ENCODE data around the gene TUBE1.

TUBE1 gene

GRCh38 chr6:112038756-112039430 lies 48.4 kb downstream of the TUBE1 start:
- Histone ChIP-seq H3K4me3 (ENCODE audit: insufficient read depth, low read depth, low read length, poor library complexity, severe bottlenecking) (no peak overlapping the region), H3K36me3 (ENCODE audit: control insufficient read depth, insufficient read depth, low read length) (no peaks in the 10 kb centered on the region), H3K4me1 (ENCODE audit: control insufficient read depth, insufficient read depth, low read length, poor library complexity, severe bottlenecking) (peaks cover 5% of the 10 kb centered on the region), H3K9me3 (ENCODE audit: control insufficient read depth, low read length) (no peaks in the 10 kb centered on the region), H3K27me3 (replicated peaks; ENCODE audit: control insufficient read depth, insufficient read depth, low read length, poor library complexity, severe bottlenecking) (no peaks in the 10 kb centered on the region), H3K27ac (ENCODE audit: insufficient read depth, low read length, poor library complexity, severe bottlenecking) (no peak overlapping the region)
- no peak for DNase-seq

GRCh38 chr6:112038268-112038667 lies 49.0 kb downstream of the TUBE1 start:
- Histone ChIP-seq H3K9me3 (ENCODE audit: control insufficient read depth, low read length) (no peaks in the 10 kb centered on the region), H3K4me1 (ENCODE audit: control insufficient read depth, insufficient read depth, low read length, poor library complexity, severe bottlenecking) (peaks cover 12% of the 10 kb centered on the region), H3K27me3 (replicated peaks; ENCODE audit: control insufficient read depth, insufficient read depth, low read length, poor library complexity, severe bottlenecking) (no peaks in the 10 kb centered on the region), H3K27ac (ENCODE audit: insufficient read depth, low read length, poor library complexity, severe bottlenecking) (no peak overlapping the region), H3K4me3 (ENCODE audit: insufficient read depth, low read depth, low read length, poor library complexity, severe bottlenecking) (no peak overlapping the region), H3K36me3 (ENCODE audit: control insufficient read depth, insufficient read depth, low read length) (no peaks in the 10 kb centered on the region)
- DNase-seq, result no peak

- no peak overlapping the region for H3K27ac ChIP-seq (ENCODE audit: insufficient read depth, low read length, poor library complexity, severe bottlenecking)
- H3K27me3 ChIP-seq (replicated peaks; ENCODE audit: control insufficient read depth, insufficient read depth, low read length, poor library complexity, severe bottlenecking), result no peaks in the 10 kb centered on the region
- H3K36me3 ChIP-seq (ENCODE audit: control insufficient read depth, insufficient read depth, low read length), result no peaks in the 10 kb centered on the region
- no peaks in the 10 kb centered on the region for H3K9me3 ChIP-seq (ENCODE audit: control insufficient read depth, low read length)
- no peak for DNase-seq
- H3K4me3 ChIP-seq (ENCODE audit: insufficient read depth, low read depth, low read length, poor library complexity, severe bottlenecking), result no peak overlapping the region
- H3K4me1 ChIP-seq (ENCODE audit: control insufficient read depth, insufficient read depth, low read length, poor library complexity, severe bottlenecking), result peaks cover 11% of the 10 kb centered on the region
Measured at GRCh38 chr6:112037783-112038216, 49.5 kb downstream of the TUBE1 start.

- no peak for DNase-seq
- H3K9me3 ChIP-seq (ENCODE audit: control insufficient read depth, low read length), result no peaks in the 10 kb centered on the region
- peaks cover 8% of the 10 kb centered on the region for H3K4me1 ChIP-seq (ENCODE audit: control insufficient read depth, insufficient read depth, low read length, poor library complexity, severe bottlenecking)
- no peak overlapping the region for H3K4me3 ChIP-seq (ENCODE audit: insufficient read depth, low read depth, low read length, poor library complexity, severe bottlenecking)
- H3K27ac ChIP-seq (ENCODE audit: insufficient read depth, low read length, poor library complexity, severe bottlenecking), result no peak overlapping the region
- H3K27me3 ChIP-seq (replicated peaks; ENCODE audit: control insufficient read depth, insufficient read depth, low read length, poor library complexity, severe bottlenecking), result no peaks in the 10 kb centered on the region
- no peaks in the 10 kb centered on the region for H3K36me3 ChIP-seq (ENCODE audit: control insufficient read depth, insufficient read depth, low read length)
Measured at GRCh38 chr6:112036088-112036637, 51.1 kb downstream of the TUBE1 start.

GRCh38 chr6:112034616-112034995 lies 52.7 kb downstream of the TUBE1 start:
- H3K27ac ChIP-seq (ENCODE audit: insufficient read depth, low read length, poor library complexity, severe bottlenecking), result no peak overlapping the region
- no peak overlapping the region for H3K4me3 ChIP-seq (ENCODE audit: insufficient read depth, low read depth, low read length, poor library complexity, severe bottlenecking)
- no peaks in the 10 kb centered on the region for H3K36me3 ChIP-seq (ENCODE audit: control insufficient read depth, insufficient read depth, low read length)
- H3K27me3 ChIP-seq (replicated peaks; ENCODE audit: control insufficient read depth, insufficient read depth, low read length, poor library complexity, severe bottlenecking), result no peaks in the 10 kb centered on the region
- DNase-seq, result no peak
- peaks cover 15% of the 10 kb centered on the region for H3K4me1 ChIP-seq (ENCODE audit: control insufficient read depth, insufficient read depth, low read length, poor library complexity, severe bottlenecking)
- H3K9me3 ChIP-seq (ENCODE audit: control insufficient read depth, low read length), result no peaks in the 10 kb centered on the region

GRCh38 chr6:112033791-112034615 lies 53.3 kb downstream of the TUBE1 start:
- no peaks in the 10 kb centered on the region for H3K27me3 ChIP-seq (replicated peaks; ENCODE audit: control insufficient read depth, insufficient read depth, low read length, poor library complexity, severe bottlenecking)
- H3K9me3 ChIP-seq (ENCODE audit: control insufficient read depth, low read length), result no peaks in the 10 kb centered on the region
- H3K36me3 ChIP-seq (ENCODE audit: control insufficient read depth, insufficient read depth, low read length), result no peaks in the 10 kb centered on the region
- no peak for DNase-seq
- peaks cover 21% of the 10 kb centered on the region for H3K4me1 ChIP-seq (ENCODE audit: control insufficient read depth, insufficient read depth, low read length, poor library complexity, severe bottlenecking)
- H3K27ac ChIP-seq (ENCODE audit: insufficient read depth, low read length, poor library complexity, severe bottlenecking), result no peak overlapping the region
- no peak overlapping the region for H3K4me3 ChIP-seq (ENCODE audit: insufficient read depth, low read depth, low read length, poor library complexity, severe bottlenecking)

- Histone ChIP-seq H3K27me3 (replicated peaks; ENCODE audit: control insufficient read depth, insufficient read depth, low read length, poor library complexity, severe bottlenecking) (no peaks in the 10 kb centered on the region), H3K27ac (ENCODE audit: insufficient read depth, low read length, poor library complexity, severe bottlenecking) (no peak overlapping the region), H3K36me3 (ENCODE audit: control insufficient read depth, insufficient read depth, low read length) (no peaks in the 10 kb centered on the region), H3K4me1 (ENCODE audit: control insufficient read depth, insufficient read depth, low read length, poor library complexity, severe bottlenecking) (peaks cover 31% of the 10 kb centered on the region), H3K9me3 (ENCODE audit: control insufficient read depth, low read length) (no peaks in the 10 kb centered on the region), H3K4me3 (ENCODE audit: insufficient read depth, low read depth, low read length, poor library complexity, severe bottlenecking) (no peak overlapping the region)
- no peak for DNase-seq
Measured at GRCh38 chr6:112032728-112033127, 54.6 kb downstream of the TUBE1 start.

- H3K36me3 ChIP-seq (ENCODE audit: control insufficient read depth, insufficient read depth, low read length), result no peaks in the 10 kb centered on the region
- no peak overlapping the region for H3K27ac ChIP-seq (ENCODE audit: insufficient read depth, low read length, poor library complexity, severe bottlenecking)
- DNase-seq, result no peak
- peaks cover 38% of the 10 kb centered on the region for H3K4me1 ChIP-seq (ENCODE audit: control insufficient read depth, insufficient read depth, low read length, poor library complexity, severe bottlenecking)
- no peaks in the 10 kb centered on the region for H3K9me3 ChIP-seq (ENCODE audit: control insufficient read depth, low read length)
- no peaks in the 10 kb centered on the region for H3K27me3 ChIP-seq (replicated peaks; ENCODE audit: control insufficient read depth, insufficient read depth, low read length, poor library complexity, severe bottlenecking)
- H3K4me3 ChIP-seq (ENCODE audit: insufficient read depth, low read depth, low read length, poor library complexity, severe bottlenecking), result no peak overlapping the region
Measured at GRCh38 chr6:112031960-112032359, 55.3 kb downstream of the TUBE1 start.

- no peak overlapping the region for H3K27ac ChIP-seq (ENCODE audit: insufficient read depth, low read length, poor library complexity, severe bottlenecking)
Measured at GRCh38 chr6:112030961-112031660, 56.2 kb downstream of the TUBE1 start.

More at GRCh38 chr6:112030961-112031660, 56.2 kb downstream of the TUBE1 start:
- no peaks in the 10 kb centered on the region for H3K27me3 ChIP-seq (replicated peaks; ENCODE audit: control insufficient read depth, insufficient read depth, low read length, poor library complexity, severe bottlenecking)
- DNase-seq, result no peak
- H3K4me3 ChIP-seq (ENCODE audit: insufficient read depth, low read depth, low read length, poor library complexity, severe bottlenecking), result no peak overlapping the region
- H3K36me3 ChIP-seq (ENCODE audit: control insufficient read depth, insufficient read depth, low read length), result no peaks in the 10 kb centered on the region
- H3K9me3 ChIP-seq (ENCODE audit: control insufficient read depth, low read length), result no peaks in the 10 kb centered on the region
- H3K4me1 ChIP-seq (ENCODE audit: control insufficient read depth, insufficient read depth, low read length, poor library complexity, severe bottlenecking), result peaks cover 43% of the 10 kb centered on the region
